Middle frontal gyrus (tissue), 1 donor: ENCODE measurements around the gene KRTAP5-2.

Experiments used
- DNase-seq: peaks from one replicate; pipeline ENCODE4 v3.0.0-alpha.2; 2015; ENCODE audit warnings: low spot score; ENCODE audit errors: extremely low spot score

The KRTAP5-2 gene

GRCh38 chr11:1568441-1568911 is 29.6 kb downstream of the KRTAP5-2 start:
- DNase-seq = no peak

GRCh38 chr11:1567721-1568100 is 30.4 kb downstream of the KRTAP5-2 start:
- DNase-seq = no peak

- no peak for DNase-seq
These were observed 30.9 kb downstream of the KRTAP5-2 start for GRCh38 chr11:1567052-1567720.

- no peak for DNase-seq
These were observed 31.6 kb downstream of the KRTAP5-2 start for GRCh38 chr11:1566381-1567051.

- no peak for DNase-seq
These were observed 32.2 kb downstream of the KRTAP5-2 start for GRCh38 chr11:1565904-1566247.

- no peak for DNase-seq
These were observed 32.8 kb downstream of the KRTAP5-2 start for GRCh38 chr11:1565173-1565903.

GRCh38 chr11:1564535-1565172 is 33.4 kb downstream of the KRTAP5-2 start:
- DNase-seq = no peak

GRCh38 chr11:1563697-1564534 is 34.2 kb downstream of the KRTAP5-2 start:
- DNase-seq = no peak

GRCh38 chr11:1563149-1563638 is 34.9 kb downstream of the KRTAP5-2 start:
- DNase-seq = no peak

GRCh38 chr11:1562469-1563148 is 35.5 kb downstream of the KRTAP5-2 start:
- no peak for DNase-seq

GRCh38 chr11:1561955-1562354 is 36.1 kb downstream of the KRTAP5-2 start:
- DNase-seq = no peak

- no peak for DNase-seq
These were observed 36.8 kb downstream of the KRTAP5-2 start for GRCh38 chr11:1561266-1561665.

- no peak for DNase-seq
These were observed 37.3 kb downstream of the KRTAP5-2 start for GRCh38 chr11:1560649-1561251.

- no peak for DNase-seq
These were observed 38.0 kb downstream of the KRTAP5-2 start for GRCh38 chr11:1560002-1560648.

- DNase-seq = peak; percentile 82
These were observed 38.8 kb downstream of the KRTAP5-2 start for GRCh38 chr11:1559111-1559951.

- DNase-seq = no peak
These were observed 39.4 kb downstream of the KRTAP5-2 start for GRCh38 chr11:1558775-1559110.

- no peak for DNase-seq
These were observed 40.0 kb downstream of the KRTAP5-2 start for GRCh38 chr11:1557904-1558774.
